SK-N-SH (cell line): ENCODE data around the gene LCE3E. TPM values are rescaled to one million over a fixed set of nuclear protein-coding genes. Genes with fewer than 3 reads are reported as not detected.

ENCODE experiments used
- CTCF ChIA-PET: fragments of 300-600, 350-600 bp; formaldehyde crosslinking; extraction: SDS; loops from one replicate; lab custom pipeline; 2021; lab: Yijun Ruan, JAX
- POLR2A ChIA-PET: fragments of 350-600 bp; sonication (Branson Sonifier 250); formaldehyde crosslinking; extraction: SDS; loops from one replicate; lab custom pipeline; 2020; ENCODE audit warnings: antibody characterized with exemption, inconsistent platforms; lab: Yijun Ruan, JAX
- DNase-seq: peaks from one replicate; pipeline ENCODE4 v3.0.0; 2012
- H2AFZ ChIP-seq: fragments of 200-600 bp; sonication (generic); 2 replicates; pipeline ENCODE4 v1.8.1; 2016; ENCODE audit warnings: antibody characterized with exemption, mild to moderate bottlenecking, low read depth
- H3F3A ChIP-seq: fragments of 200-600 bp; sonication (generic); replicated peaks from 2 replicates; pipeline ENCODE3; 2016; ENCODE audit warnings: antibody characterized with exemption, mild to moderate bottlenecking; ENCODE audit not compliant: insufficient read depth
- H3K27ac ChIP-seq, 2 experiments: fragments of 200-500 bp in 1 of 2; fragments of 200-600 bp in 1 of 2; sonication (Bioruptor generic) in 1 of 2; sonication (generic), shearing (Covaris generic) in 1 of 2; 2 replicates each; pipeline versions ENCODE4 v1.5.1 to v1.6.1; 2014 to 2016; ENCODE audit warnings: low read depth in 2 of 2, inconsistent platforms in 1 of 2, low read length in 1 of 2, mild to moderate bottlenecking in 1 of 2, mixed read lengths in 1 of 2
- H3K27me3 ChIP-seq: fragments of 200-600 bp; sonication (generic), shearing (Covaris generic); 2 replicates; pipeline ENCODE4 v1.6.1; 2016; ENCODE audit warnings: mixed run types; ENCODE audit not compliant: insufficient read depth
- H3K36me3 ChIP-seq, 2 experiments: fragments of 200-500 bp in 1 of 2; fragments of 200-600 bp in 1 of 2; sonication (Bioruptor generic) in 1 of 2; sonication (generic) in 1 of 2; replicated peaks in 1 of 2; 2 replicates each; pipeline versions ENCODE3 to v1.5.1; 2014 to 2016; ENCODE audit warnings: low read length in 1 of 2, mild to moderate bottlenecking in 1 of 2; ENCODE audit not compliant: insufficient read depth in 2 of 2, control insufficient read depth in 1 of 2
- H3K4me1 ChIP-seq, 2 experiments: fragments of 200-500 bp in 1 of 2; fragments of 200-600 bp in 1 of 2; sonication (Bioruptor generic) in 1 of 2; sonication (generic), shearing (Covaris generic) in 1 of 2; 2 replicates each; pipeline versions ENCODE4 v1.5.1 to v1.6.1; 2014 to 2016; ENCODE audit warnings: low read depth in 1 of 2, low read length in 1 of 2, mixed run types in 1 of 2; ENCODE audit not compliant: insufficient read depth in 2 of 2, control insufficient read depth in 1 of 2
- H3K4me2 ChIP-seq: fragments of 200-600 bp; sonication (generic), shearing (Covaris generic); 2 replicates; pipeline ENCODE4 v1.6.1; 2017; ENCODE audit warnings: mixed run types
- H3K4me3 ChIP-seq, 2 experiments: fragments of 200-500 bp in 1 of 2; fragments of 200-600 bp in 1 of 2; sonication (Bioruptor generic) in 1 of 2; sonication (generic), shearing (Covaris generic) in 1 of 2; 2 replicates each; pipeline versions ENCODE4 v1.5.1 to v1.8.1; 2014 to 2016; ENCODE audit warnings: low read depth in 2 of 2, inconsistent platforms in 1 of 2, low read length in 1 of 2, mild to moderate bottlenecking in 1 of 2, mixed read lengths in 1 of 2, moderate library complexity in 1 of 2
- H3K79me2 ChIP-seq: fragments of 200-600 bp; sonication (generic); 2 replicates; pipeline ENCODE4 v1.8.1; 2017; ENCODE audit warnings: mild to moderate bottlenecking; ENCODE audit not compliant: insufficient read depth
- H3K9ac ChIP-seq: fragments of 200-600 bp; sonication (generic); 2 replicates; pipeline ENCODE4 v1.6.1; 2017; ENCODE audit warnings: mixed run types
- H3K9me2 ChIP-seq: fragments of 200-600 bp; sonication (generic); 2 replicates; pipeline ENCODE4 v1.6.1; 2017; ENCODE audit warnings: mixed run types
- H3K9me3 ChIP-seq: fragments of 200-600 bp; sonication (generic); 2 replicates; pipeline ENCODE4 v1.6.1; 2017; ENCODE audit warnings: mixed run types, mild to moderate bottlenecking, moderate library complexity
- H4K20me1 ChIP-seq: fragments of 200-600 bp; sonication (generic); 2 replicates; pipeline ENCODE4 v1.6.1; 2017; ENCODE audit warnings: mild to moderate bottlenecking, mixed run types; ENCODE audit not compliant: insufficient read depth
- IRF3 ChIP-seq: fragments of 150-350 bp; IDR thresholded peaks from 2 replicates; pipeline ENCODE4 v1.6.1; 2016; ENCODE audit warnings: mild to moderate bottlenecking, low read depth, low read length
- WGBS: methylation state at CpG from one replicate; pipeline ENCODE4 v1.1.6; 2017; ENCODE audit warnings: low lambda C conversion rate; 5-methylcytosine and 5-hydroxymethylcytosine counted together
- polyA plus RNA-seq, 3 experiments: library from polyadenylated mRNA; depleted of rRNA; stranded (reverse); fragments of >200 nt; gene quantifications; 2 replicates each; pipeline ENCODE4 v1.2.3, GENCODE V29; 2012
- small RNA-seq, 7 experiments: library from RNA; depleted of rRNA; stranded (forward); fragments of <200 nt; gene quantifications; one replicate each; pipeline ENCODE3, GENCODE V24; 2012

LCE3E gene
- polyA plus RNA-seq, 1 of the 3 experiments (the other 2 are of a cell fraction), result not detected

DNA sequence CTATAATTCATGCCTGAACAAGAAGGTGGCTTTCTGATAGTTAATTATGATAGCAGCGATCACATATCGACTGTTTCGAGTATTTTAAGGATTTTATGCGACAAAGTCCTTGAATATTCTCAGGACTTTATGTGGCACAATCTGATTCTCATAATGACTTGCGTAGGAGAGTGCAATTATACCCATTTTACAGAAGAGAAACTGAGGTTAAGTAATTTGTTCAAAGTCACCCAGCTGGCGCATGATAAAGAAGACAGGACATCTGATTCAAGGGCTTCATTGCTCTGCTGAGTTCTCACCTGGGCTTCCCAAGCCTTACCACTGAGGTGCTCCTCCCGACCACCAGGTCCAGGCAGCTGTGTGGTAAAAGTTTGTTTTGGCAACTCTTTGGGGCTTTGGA is 50.5 kb downstream of the LCE3E start:
- Histone ChIP-seq H3K9me3 (no peaks in the 10 kb centered on the region), H3K9ac (no peak overlapping the region), H3K36me3 (no peaks in the 10 kb centered on the region), H3K27ac (no peak overlapping the region), H3K27me3 (peaks cover 56% of the 10 kb centered on the region), H3K4me2 (no peak overlapping the region), H3K9me2 (no peaks in the 10 kb centered on the region)
- CTCF ChIA-PET, result interaction anchor here (0.6 kb wide), 1 partner anchor 393 kb away, joined by 3 read pairs; no protein-coding TSS in a partner anchor
- no peak for DNase-seq
- TF ChIP-seq IRF3, result no peak
- TF ChIP-seq, all 33 proteins: peak for 0
- Histone ChIP-seq H3K4me3 (no peak overlapping the region), H3F3A (no peaks in the 10 kb centered on the region), H4K20me1 (no peaks in the 10 kb centered on the region), H3K79me2 (no peaks in the 10 kb centered on the region), H2AFZ (no peak overlapping the region), H3K4me1 (no peaks in the 10 kb centered on the region)
- POLR2A ChIA-PET, result no interaction called here
- WGBS, result 10% methylated on average over 7 of the region's 7 CpGs

Small RNA genes within 50 kb of the gene (small RNA-seq; reads per million reads assigned to genes)
- gene LCE3B, result 0 reads per million in 7 experiments

Other genes starting within 250 kb of the LCE3E start
- gene FLG, start 241.5 kb downstream of the LCE3E start, polyA plus RNA-seq (2012; rRNA removed), result not detected in 2 replicates
- not detected in 2 replicates for gene FLG2, start 206.8 kb downstream of the LCE3E start, polyA plus RNA-seq (2012; rRNA removed)
- gene CRNN, start 152.5 kb downstream of the LCE3E start, polyA plus RNA-seq (2012; rRNA removed), result not detected in 2 replicates
- gene LCE5A, start 56.0 kb downstream of the LCE3E start, polyA plus RNA-seq (2012; rRNA removed), result not detected in 2 replicates
- not detected in 2 replicates for gene CRCT1, start 52.3 kb downstream of the LCE3E start, polyA plus RNA-seq (2012; rRNA removed)
- gene LCE3D, start 13.7 kb upstream of the LCE3E start, polyA plus RNA-seq (2012; rRNA removed), result not detected in 2 replicates
- not detected in 2 replicates for gene LCE3C, start 33.5 kb upstream of the LCE3E start, polyA plus RNA-seq (2012; rRNA removed)
- not detected in 2 replicates for gene LCE3B, start 47.0 kb upstream of the LCE3E start, polyA plus RNA-seq (2012; rRNA removed)
- gene LCE3A, start 56.3 kb upstream of the LCE3E start, polyA plus RNA-seq (2012; rRNA removed), result not detected in 2 replicates
- gene LCE2D, start 96.6 kb upstream of the LCE3E start, polyA plus RNA-seq (2012; rRNA removed), result not detected in 2 replicates
- not detected in 2 replicates for gene LCE2C, start 108.5 kb upstream of the LCE3E start, polyA plus RNA-seq (2012; rRNA removed)
- not detected in 2 replicates for gene LCE2B, start 119.3 kb upstream of the LCE3E start, polyA plus RNA-seq (2012; rRNA removed)
- not detected in 2 replicates for gene LCE2A, start 131.6 kb upstream of the LCE3E start, polyA plus RNA-seq (2012; rRNA removed)
- not detected in 2 replicates for gene LCE4A, start 141.4 kb upstream of the LCE3E start, polyA plus RNA-seq (2012; rRNA removed)
- not detected in 2 replicates for gene KPRP, start 191.2 kb upstream of the LCE3E start, polyA plus RNA-seq (2012; rRNA removed)
- gene LCE1F, start 208.4 kb upstream of the LCE3E start, polyA plus RNA-seq (2012; rRNA removed), result not detected in 2 replicates
- gene LCE1E, start 219.5 kb upstream of the LCE3E start, polyA plus RNA-seq (2012; rRNA removed), result not detected in 2 replicates
- not detected in 2 replicates for gene LCE1D, start 229.9 kb upstream of the LCE3E start, polyA plus RNA-seq (2012; rRNA removed)
- gene LCE1C, start 239.9 kb upstream of the LCE3E start, polyA plus RNA-seq (2012; rRNA removed), result not detected in 2 replicates
- gene LCE1B, start 245.2 kb upstream of the LCE3E start, polyA plus RNA-seq (2012; rRNA removed), result not detected in 2 replicates